ENCODE measurements around the gene NFYA.

NFYA gene

GRCh38 chr6:41079080-41079479, 6.3 kb downstream of the NFYA start:
- no peak for TF ChIP-seq CTCF (IDR thresholded peaks at IDR 0.05; ENCODE audit: extremely low read depth, missing control alignments)
- no peak for DNase-seq (ENCODE audit: low spot score)

GRCh38 chr6:41080621-41081020, 7.8 kb downstream of the NFYA start:
- DNase-seq (ENCODE audit: low spot score) = no peak

GRCh38 chr6:41083072-41083471, 10.3 kb downstream of the NFYA start:
- no peak for TF ChIP-seq CTCF (IDR thresholded peaks at IDR 0.05; ENCODE audit: extremely low read depth, missing control alignments)
- no peak for DNase-seq (ENCODE audit: low spot score)

More at GRCh38 chr6:41080621-41081020, 7.8 kb downstream of the NFYA start:
- no peak for TF ChIP-seq CTCF (IDR thresholded peaks at IDR 0.05; ENCODE audit: extremely low read depth, missing control alignments)

GRCh38 chr6:41085182-41085581, 12.4 kb downstream of the NFYA start:
- no peak for DNase-seq (ENCODE audit: low spot score)
- TF ChIP-seq CTCF (IDR thresholded peaks at IDR 0.05; ENCODE audit: extremely low read depth, missing control alignments) = no peak

GRCh38 chr6:41088451-41088850, 15.7 kb downstream of the NFYA start:
- no peak for DNase-seq (ENCODE audit: low spot score)
- TF ChIP-seq CTCF (IDR thresholded peaks at IDR 0.05; ENCODE audit: extremely low read depth, missing control alignments) = no peak

- TF ChIP-seq CTCF (IDR thresholded peaks at IDR 0.05; ENCODE audit: extremely low read depth, missing control alignments) = no peak
- DNase-seq (ENCODE audit: low spot score) = no peak
Observed at GRCh38 chr6:41090841-41091761, 18.3 kb downstream of the NFYA start.

GRCh38 chr6:41092421-41093140, 19.8 kb downstream of the NFYA start:
- peak; percentile 32 for DNase-seq (ENCODE audit: low spot score)
- no peak for TF ChIP-seq CTCF (IDR thresholded peaks at IDR 0.05; ENCODE audit: extremely low read depth, missing control alignments)

Data from GM20000 (cell line).